Measurements from ENCODE around the gene ELMO3. TPM values are rescaled to one million over a fixed set of nuclear protein-coding genes. Genes with fewer than 3 reads are reported as not detected.

The ELMO3 gene
- total and polyA plus RNA-seq, 4 donors: 6.5 to 22.5 (median 15.5) TPM

GRCh38 chr16:67162506-67163163 is 36.3 kb upstream of the ELMO3 start:
- Histone ChIP-seq H3K4me1 (ENCODE audit: control insufficient read depth in 5 of 5, insufficient read depth in 5 of 5, low read length in 5 of 5) (peaks cover 0 to 42% (median 12%) of the 10 kb centered on the region in 5 donors), H3K9ac (ENCODE audit: insufficient read depth in 1 of 2, low read length in 2 of 2) (no peak overlapping the region), H3K27ac (ENCODE audit: low read depth in 1 of 2, low read length in 1 of 2) (no peak overlapping the region)

GRCh38 chr16:67163164-67163998 is 35.5 kb upstream of the ELMO3 start:
- DNase-seq (peak in 2 of 3 donors; percentile 45 to 50), ATAC-seq (ENCODE audit: insufficient read depth, low FRiP score) (no peak)
- H3K9me3 ChIP-seq (ENCODE audit: control insufficient read depth in 4 of 4, insufficient read depth in 3 of 4, low read length in 3 of 4): peaks cover 0 to 2% (median 0%) of the 10 kb centered on the region in 4 donors
- H3K27me3 ChIP-seq (ENCODE audit: control insufficient read depth in 3 of 3, insufficient read depth in 3 of 3, low read length in 2 of 3): peaks cover 0 to 81% (median 68%) of the 10 kb centered on the region in 3 donors
- TF ChIP-seq, protein P1, sequence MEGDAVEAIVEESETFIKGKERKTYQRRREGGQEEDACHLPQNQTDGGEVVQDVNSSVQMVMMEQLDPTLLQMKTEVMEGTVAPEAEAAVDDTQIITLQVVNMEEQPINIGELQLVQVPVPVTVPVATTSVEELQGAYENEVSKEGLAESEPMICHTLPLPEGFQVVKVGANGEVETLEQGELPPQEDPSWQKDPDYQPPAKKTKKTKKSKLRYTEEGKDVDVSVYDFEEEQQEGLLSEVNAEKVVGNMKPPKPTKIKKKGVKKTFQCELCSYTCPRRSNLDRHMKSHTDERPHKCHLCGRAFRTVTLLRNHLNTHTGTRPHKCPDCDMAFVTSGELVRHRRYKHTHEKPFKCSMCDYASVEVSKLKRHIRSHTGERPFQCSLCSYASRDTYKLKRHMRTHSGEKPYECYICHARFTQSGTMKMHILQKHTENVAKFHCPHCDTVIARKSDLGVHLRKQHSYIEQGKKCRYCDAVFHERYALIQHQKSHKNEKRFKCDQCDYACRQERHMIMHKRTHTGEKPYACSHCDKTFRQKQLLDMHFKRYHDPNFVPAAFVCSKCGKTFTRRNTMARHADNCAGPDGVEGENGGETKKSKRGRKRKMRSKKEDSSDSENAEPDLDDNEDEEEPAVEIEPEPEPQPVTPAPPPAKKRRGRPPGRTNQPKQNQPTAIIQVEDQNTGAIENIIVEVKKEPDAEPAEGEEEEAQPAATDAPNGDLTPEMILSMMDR (IDR thresholded peaks at IDR 0.05; ENCODE audit: control extremely low read depth, extremely low read depth): no peak
- no peak overlapping the region for H3K4me3 ChIP-seq
- 1 to 14% methylated on average over 90 to 99 of the region's 99 CpGs for WGBS, 2 donors
- H3K36me3 ChIP-seq (ENCODE audit: control insufficient read depth in 4 of 4, insufficient read depth in 4 of 4, low read length in 4 of 4): peaks cover 0 to 5% (median 0%) of the 10 kb centered on the region in 4 donors
- no peak overlapping the region for H3K9ac ChIP-seq (ENCODE audit: insufficient read depth in 1 of 2, low read length in 2 of 2)
- peaks cover 0 to 42% (median 12%) of the 10 kb centered on the region in 5 donors for H3K4me1 ChIP-seq (ENCODE audit: control insufficient read depth in 5 of 5, insufficient read depth in 5 of 5, low read length in 5 of 5)
- no peak overlapping the region for H3K27ac ChIP-seq (ENCODE audit: low read depth in 1 of 2, low read length in 1 of 2)

More at GRCh38 chr16:67162506-67163163, 36.3 kb upstream of the ELMO3 start:
- TF ChIP-seq, protein P1 (IDR thresholded peaks at IDR 0.05; ENCODE audit: control extremely low read depth, extremely low read depth): no peak
- no peak for DNase-seq
- Histone ChIP-seq H3K9me3 (ENCODE audit: control insufficient read depth in 4 of 4, insufficient read depth in 3 of 4, low read length in 3 of 4) (peaks cover 0 to 2% (median 0%) of the 10 kb centered on the region in 4 donors), H3K4me3 (no peak overlapping the region), H3K36me3 (ENCODE audit: control insufficient read depth in 4 of 4, insufficient read depth in 4 of 4, low read length in 4 of 4) (peaks cover 0 to 5% (median 0%) of the 10 kb centered on the region in 4 donors), H3K27me3 (ENCODE audit: control insufficient read depth in 3 of 3, insufficient read depth in 3 of 3, low read length in 2 of 3) (peaks cover 0 to 78% (median 67%) of the 10 kb centered on the region in 3 donors)
- no peak for ATAC-seq (ENCODE audit: insufficient read depth, low FRiP score)
- WGBS, 2 donors: 11 to 31% methylated on average over 44 of the region's 44 CpGs

DNA sequence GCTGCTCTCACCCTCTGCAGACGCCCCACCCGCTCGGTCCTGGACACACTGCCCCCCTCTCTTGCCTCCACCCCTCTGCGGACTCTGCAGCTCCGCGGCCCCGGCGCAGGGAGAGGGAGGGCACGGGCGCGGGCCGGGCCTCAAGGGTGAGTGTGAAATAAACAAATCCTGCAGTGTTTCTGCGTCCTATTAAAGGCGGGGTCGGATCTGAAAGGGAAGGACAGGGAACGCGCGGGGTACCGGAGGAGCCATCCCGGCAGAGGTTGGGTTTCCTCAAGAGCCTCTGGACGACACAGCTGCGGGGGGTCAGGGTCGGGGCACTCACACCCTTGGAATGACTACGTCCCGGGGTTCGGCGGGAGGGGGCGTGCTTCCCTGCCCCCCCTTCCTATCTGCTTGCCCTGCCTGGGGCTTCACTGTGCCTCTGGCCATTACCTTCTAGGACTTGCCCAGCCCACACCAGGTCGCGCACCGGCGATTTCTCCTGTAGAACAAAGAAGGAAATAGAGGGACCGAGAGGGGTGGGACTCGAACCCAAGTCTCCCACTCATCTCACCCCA is 34.9 kb upstream of the ELMO3 start:
- H3K4me3 ChIP-seq: no peak overlapping the region
- TF ChIP-seq, protein P1 (IDR thresholded peaks at IDR 0.05; ENCODE audit: control extremely low read depth, extremely low read depth): no peak
- ATAC-seq (ENCODE audit: insufficient read depth, low FRiP score): no peak
- DNase-seq: no peak
- H3K27me3 ChIP-seq (ENCODE audit: control insufficient read depth in 3 of 3, insufficient read depth in 3 of 3, low read length in 2 of 3): peaks cover 0 to 83% (median 62%) of the 10 kb centered on the region in 3 donors
- no peak overlapping the region for H3K27ac ChIP-seq (ENCODE audit: low read depth in 1 of 2, low read length in 1 of 2)
- H3K36me3 ChIP-seq (ENCODE audit: control insufficient read depth in 4 of 4, insufficient read depth in 4 of 4, low read length in 4 of 4): peaks cover 0 to 5% (median 0%) of the 10 kb centered on the region in 4 donors
- 1 to 2% methylated on average over 32 to 34 of the region's 34 CpGs for WGBS, 2 donors
- H3K9me3 ChIP-seq (ENCODE audit: control insufficient read depth in 4 of 4, insufficient read depth in 3 of 4, low read length in 3 of 4): peaks cover 0 to 2% (median 0%) of the 10 kb centered on the region in 4 donors
- no peak overlapping the region for H3K9ac ChIP-seq (ENCODE audit: insufficient read depth in 1 of 2, low read length in 2 of 2)
- peaks cover 0 to 40% (median 9%) of the 10 kb centered on the region in 5 donors for H3K4me1 ChIP-seq (ENCODE audit: control insufficient read depth in 5 of 5, insufficient read depth in 5 of 5, low read length in 5 of 5)

All from lung (tissue), 12 donors.